ENCODE measurements around the gene TP53I13. TPM values are rescaled to one million over a fixed set of nuclear protein-coding genes. Genes with fewer than 3 reads are reported as not detected.
A peak's percentile ranks its signal among the peaks of the same experiment; 100 is the strongest.

TP53I13 gene
- total and polyA plus RNA-seq, 2 of the 13 experiments (the other 11 are each of a cell fraction or from before 2014, with no cell fraction given): 16.9 to 25.7 TPM

GRCh38 chr17:29615492-29616299 lies 47.2 kb downstream of the TP53I13 start (continued):
- TF ChIP-seq SP4 (CRISPR knock-in tag; IDR thresholded peaks at IDR 0.05) (peak; percentile 68; the same call in 1 of the 2 replicates), ZNF616 (CRISPR knock-in tag; IDR thresholded peaks at IDR 0.05; ENCODE audit: low read depth) (0 out of 2 replicates have a peak, but pooled peaks have one; percentile 76), NFKB2 (CRISPR knock-in tag; IDR thresholded peaks at IDR 0.05; ENCODE audit: borderline replicate concordance) (peak; percentile 69; the same call in 1 of the 2 replicates), ZNF430 (CRISPR knock-in tag; IDR thresholded peaks at IDR 0.05) (peak; percentile 31; the same call in 1 of the 2 replicates), TAF15 (IDR thresholded peaks at IDR 0.05; ENCODE audit: low read depth, low read length, poor library complexity, severe bottlenecking) (no peak), SOX6 (IDR thresholded peaks at IDR 0.05) (no peak), SOX6 (CRISPR knock-in tag; IDR thresholded peaks at IDR 0.05) (peak; percentile 56), TP53 (CRISPR knock-in tag; conservative IDR thresholded peaks at IDR 0.05) (no peak), ZNF781 (CRISPR knock-in tag; IDR thresholded peaks at IDR 0.05; ENCODE audit: borderline replicate concordance, not compliant biosample characterization) (no peak), ZNF83 (CRISPR knock-in tag; IDR thresholded peaks at IDR 0.05; ENCODE audit: borderline replicate concordance) (no peak), ZNF777 (CRISPR knock-in tag; IDR thresholded peaks at IDR 0.05) (peak; percentile 93), ZNF556 (CRISPR knock-in tag; IDR thresholded peaks at IDR 0.05; ENCODE audit: borderline replicate concordance) (peak; percentile 33; the same call in 1 of the 2 replicates), ZNF569 (CRISPR knock-in tag; IDR thresholded peaks at IDR 0.05; ENCODE audit: borderline replicate concordance) (no peak), MAX (IDR thresholded peaks at IDR 0.05) (peak; percentile 66; the same call in 1 of the 2 replicates), ZBTB42 (CRISPR knock-in tag; IDR thresholded peaks at IDR 0.05) (no peak)
- TF ChIP-seq, protein P1, sequence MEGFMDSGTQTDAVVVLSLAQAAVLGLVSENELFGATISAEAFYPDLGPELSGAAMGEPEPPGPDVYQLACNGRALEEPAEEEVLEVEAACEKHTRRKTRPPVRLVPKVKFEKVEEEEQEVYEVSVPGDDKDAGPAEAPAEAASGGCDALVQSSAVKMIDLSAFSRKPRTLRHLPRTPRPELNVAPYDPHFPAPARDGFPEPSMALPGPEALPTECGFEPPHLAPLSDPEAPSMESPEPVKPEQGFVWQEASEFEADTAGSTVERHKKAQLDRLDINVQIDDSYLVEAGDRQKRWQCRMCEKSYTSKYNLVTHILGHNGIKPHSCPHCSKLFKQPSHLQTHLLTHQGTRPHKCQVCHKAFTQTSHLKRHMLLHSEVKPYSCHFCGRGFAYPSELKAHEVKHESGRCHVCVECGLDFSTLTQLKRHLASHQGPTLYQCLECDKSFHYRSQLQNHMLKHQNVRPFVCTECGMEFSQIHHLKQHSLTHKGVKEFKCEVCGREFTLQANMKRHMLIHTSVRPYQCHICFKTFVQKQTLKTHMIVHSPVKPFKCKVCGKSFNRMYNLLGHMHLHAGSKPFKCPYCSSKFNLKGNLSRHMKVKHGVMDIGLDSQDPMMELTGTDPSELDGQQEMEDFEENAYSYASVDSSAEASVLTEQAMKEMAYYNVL (CRISPR knock-in tag; IDR thresholded peaks at IDR 0.05; ENCODE audit: borderline replicate concordance): 0 out of 2 replicates have a peak, but pooled peaks have one; percentile 25
- TF ChIP-seq, protein P2, sequence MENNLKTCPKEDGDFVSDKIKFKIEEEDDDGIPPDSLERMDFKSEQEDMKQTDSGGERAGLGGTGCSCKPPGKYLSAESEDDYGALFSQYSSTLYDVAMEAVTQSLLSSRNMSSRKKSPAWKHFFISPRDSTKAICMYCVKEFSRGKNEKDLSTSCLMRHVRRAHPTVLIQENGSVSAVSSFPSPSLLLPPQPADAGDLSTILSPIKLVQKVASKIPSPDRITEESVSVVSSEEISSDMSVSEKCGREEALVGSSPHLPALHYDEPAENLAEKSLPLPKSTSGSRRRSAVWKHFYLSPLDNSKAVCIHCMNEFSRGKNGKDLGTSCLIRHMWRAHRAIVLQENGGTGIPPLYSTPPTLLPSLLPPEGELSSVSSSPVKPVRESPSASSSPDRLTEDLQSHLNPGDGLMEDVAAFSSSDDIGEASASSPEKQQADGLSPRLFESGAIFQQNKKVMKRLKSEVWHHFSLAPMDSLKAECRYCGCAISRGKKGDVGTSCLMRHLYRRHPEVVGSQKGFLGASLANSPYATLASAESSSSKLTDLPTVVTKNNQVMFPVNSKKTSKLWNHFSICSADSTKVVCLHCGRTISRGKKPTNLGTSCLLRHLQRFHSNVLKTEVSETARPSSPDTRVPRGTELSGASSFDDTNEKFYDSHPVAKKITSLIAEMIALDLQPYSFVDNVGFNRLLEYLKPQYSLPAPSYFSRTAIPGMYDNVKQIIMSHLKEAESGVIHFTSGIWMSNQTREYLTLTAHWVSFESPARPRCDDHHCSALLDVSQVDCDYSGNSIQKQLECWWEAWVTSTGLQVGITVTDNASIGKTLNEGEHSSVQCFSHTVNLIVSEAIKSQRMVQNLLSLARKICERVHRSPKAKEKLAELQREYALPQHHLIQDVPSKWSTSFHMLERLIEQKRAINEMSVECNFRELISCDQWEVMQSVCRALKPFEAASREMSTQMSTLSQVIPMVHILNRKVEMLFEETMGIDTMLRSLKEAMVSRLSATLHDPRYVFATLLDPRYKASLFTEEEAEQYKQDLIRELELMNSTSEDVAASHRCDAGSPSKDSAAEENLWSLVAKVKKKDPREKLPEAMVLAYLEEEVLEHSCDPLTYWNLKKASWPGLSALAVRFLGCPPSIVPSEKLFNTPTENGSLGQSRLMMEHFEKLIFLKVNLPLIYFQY (CRISPR knock-in tag; IDR thresholded peaks at IDR 0.05; ENCODE audit: borderline replicate concordance): 0 out of 2 replicates have a peak, but pooled peaks have one; percentile 19
- TF ChIP-seq, protein P3, sequence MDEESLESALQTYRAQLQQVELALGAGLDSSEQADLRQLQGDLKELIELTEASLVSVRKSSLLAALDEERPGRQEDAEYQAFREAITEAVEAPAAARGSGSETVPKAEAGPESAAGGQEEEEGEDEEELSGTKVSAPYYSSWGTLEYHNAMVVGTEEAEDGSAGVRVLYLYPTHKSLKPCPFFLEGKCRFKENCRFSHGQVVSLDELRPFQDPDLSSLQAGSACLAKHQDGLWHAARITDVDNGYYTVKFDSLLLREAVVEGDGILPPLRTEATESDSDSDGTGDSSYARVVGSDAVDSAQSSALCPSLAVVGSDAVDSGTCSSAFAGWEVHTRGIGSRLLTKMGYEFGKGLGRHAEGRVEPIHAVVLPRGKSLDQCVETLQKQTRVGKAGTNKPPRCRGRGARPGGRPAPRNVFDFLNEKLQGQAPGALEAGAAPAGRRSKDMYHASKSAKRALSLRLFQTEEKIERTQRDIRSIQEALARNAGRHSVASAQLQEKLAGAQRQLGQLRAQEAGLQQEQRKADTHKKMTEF (CRISPR knock-in tag; IDR thresholded peaks at IDR 0.05): 0 out of 2 replicates have a peak, but pooled peaks have one; percentile 17
- TF ChIP-seq, protein P4, sequence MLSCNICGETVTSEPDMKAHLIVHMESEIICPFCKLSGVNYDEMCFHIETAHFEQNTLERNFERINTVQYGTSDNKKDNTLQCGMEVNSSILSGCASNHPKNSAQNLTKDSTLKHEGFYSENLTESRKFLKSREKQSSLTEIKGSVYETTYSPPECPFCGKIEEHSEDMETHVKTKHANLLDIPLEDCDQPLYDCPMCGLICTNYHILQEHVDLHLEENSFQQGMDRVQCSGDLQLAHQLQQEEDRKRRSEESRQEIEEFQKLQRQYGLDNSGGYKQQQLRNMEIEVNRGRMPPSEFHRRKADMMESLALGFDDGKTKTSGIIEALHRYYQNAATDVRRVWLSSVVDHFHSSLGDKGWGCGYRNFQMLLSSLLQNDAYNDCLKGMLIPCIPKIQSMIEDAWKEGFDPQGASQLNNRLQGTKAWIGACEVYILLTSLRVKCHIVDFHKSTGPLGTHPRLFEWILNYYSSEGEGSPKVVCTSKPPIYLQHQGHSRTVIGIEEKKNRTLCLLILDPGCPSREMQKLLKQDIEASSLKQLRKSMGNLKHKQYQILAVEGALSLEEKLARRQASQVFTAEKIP (CRISPR knock-in tag; IDR thresholded peaks at IDR 0.05; ENCODE audit: borderline replicate concordance): no peak

Measured in HepG2 (cell line).